ENCODE measurements around the gene DMPK.
"Not testable (repeated sequence)": the region's sequence is repeated elsewhere in the genome, so short reads cannot be mapped to it uniquely, and the experiment has no call there.

Gene DMPK

DNA sequence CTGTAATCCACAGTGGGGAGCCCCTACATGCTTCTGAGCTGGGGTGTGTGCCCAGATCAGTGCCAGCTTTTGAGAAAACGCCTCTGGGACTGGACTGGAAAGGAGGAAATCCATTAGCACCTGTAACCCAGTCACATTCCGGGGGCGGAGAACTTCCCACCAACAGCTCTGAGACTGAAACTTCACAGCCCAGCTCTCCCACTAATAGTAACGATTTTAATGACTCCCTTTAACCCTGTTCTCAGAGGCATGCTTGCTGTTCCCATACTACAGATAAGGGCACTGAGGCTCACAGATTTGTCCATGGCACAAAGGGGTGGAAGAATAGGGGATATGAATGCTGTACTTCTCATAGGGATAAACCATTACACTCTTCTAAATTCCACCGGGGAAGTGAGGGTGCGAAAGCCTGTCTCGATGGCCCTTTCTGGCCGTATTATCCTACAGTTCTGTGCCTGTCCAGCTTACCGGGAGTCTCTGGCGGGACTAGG lies 52.4 kb downstream of the DMPK start:
- DNase-seq (ENCODE audit: low read depth in 1 of 2, low spot score in 1 of 2) = no peak
- H3K27ac ChIP-seq (replicated peaks) = peak overlapping the region; percentile 73
- H3K27me3 ChIP-seq (ENCODE audit: insufficient read depth, poor library complexity, severe bottlenecking) = no peaks in the 10 kb centered on the region
- TF ChIP-seq POLR2AphosphoS5 (IDR thresholded peaks at IDR 0.05; ENCODE audit: low read depth) (no peak), CTCF (IDR thresholded peaks at IDR 0.05; ENCODE audit: insufficient read depth, low read length) (no peak), SPI1 (IDR thresholded peaks at IDR 0.05; ENCODE audit: borderline replicate concordance, low read depth) (no peak), GABPA (IDR thresholded peaks at IDR 0.05; ENCODE audit: low read depth) (no peak)
- TF ChIP-seq, protein P1, sequence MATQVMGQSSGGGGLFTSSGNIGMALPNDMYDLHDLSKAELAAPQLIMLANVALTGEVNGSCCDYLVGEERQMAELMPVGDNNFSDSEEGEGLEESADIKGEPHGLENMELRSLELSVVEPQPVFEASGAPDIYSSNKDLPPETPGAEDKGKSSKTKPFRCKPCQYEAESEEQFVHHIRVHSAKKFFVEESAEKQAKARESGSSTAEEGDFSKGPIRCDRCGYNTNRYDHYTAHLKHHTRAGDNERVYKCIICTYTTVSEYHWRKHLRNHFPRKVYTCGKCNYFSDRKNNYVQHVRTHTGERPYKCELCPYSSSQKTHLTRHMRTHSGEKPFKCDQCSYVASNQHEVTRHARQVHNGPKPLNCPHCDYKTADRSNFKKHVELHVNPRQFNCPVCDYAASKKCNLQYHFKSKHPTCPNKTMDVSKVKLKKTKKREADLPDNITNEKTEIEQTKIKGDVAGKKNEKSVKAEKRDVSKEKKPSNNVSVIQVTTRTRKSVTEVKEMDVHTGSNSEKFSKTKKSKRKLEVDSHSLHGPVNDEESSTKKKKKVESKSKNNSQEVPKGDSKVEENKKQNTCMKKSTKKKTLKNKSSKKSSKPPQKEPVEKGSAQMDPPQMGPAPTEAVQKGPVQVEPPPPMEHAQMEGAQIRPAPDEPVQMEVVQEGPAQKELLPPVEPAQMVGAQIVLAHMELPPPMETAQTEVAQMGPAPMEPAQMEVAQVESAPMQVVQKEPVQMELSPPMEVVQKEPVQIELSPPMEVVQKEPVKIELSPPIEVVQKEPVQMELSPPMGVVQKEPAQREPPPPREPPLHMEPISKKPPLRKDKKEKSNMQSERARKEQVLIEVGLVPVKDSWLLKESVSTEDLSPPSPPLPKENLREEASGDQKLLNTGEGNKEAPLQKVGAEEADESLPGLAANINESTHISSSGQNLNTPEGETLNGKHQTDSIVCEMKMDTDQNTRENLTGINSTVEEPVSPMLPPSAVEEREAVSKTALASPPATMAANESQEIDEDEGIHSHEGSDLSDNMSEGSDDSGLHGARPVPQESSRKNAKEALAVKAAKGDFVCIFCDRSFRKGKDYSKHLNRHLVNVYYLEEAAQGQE (IDR thresholded peaks at IDR 0.05; ENCODE audit: insufficient replicate concordance, low read depth) = no peak
- H3K4me3 ChIP-seq (replicated peaks; ENCODE audit: insufficient read depth, low read length) = peak overlapping the region; percentile 93

GRCh38 chr19:45728683-45729082 lies 53.6 kb downstream of the DMPK start:
- not testable (repeated sequence) for H3K4me3 ChIP-seq (replicated peaks; ENCODE audit: insufficient read depth, low read length); DNase-seq (ENCODE audit: low read depth in 1 of 2, low spot score in 1 of 2); H3K27me3 ChIP-seq (ENCODE audit: insufficient read depth, poor library complexity, severe bottlenecking); H3K27ac ChIP-seq (replicated peaks)

DNA sequence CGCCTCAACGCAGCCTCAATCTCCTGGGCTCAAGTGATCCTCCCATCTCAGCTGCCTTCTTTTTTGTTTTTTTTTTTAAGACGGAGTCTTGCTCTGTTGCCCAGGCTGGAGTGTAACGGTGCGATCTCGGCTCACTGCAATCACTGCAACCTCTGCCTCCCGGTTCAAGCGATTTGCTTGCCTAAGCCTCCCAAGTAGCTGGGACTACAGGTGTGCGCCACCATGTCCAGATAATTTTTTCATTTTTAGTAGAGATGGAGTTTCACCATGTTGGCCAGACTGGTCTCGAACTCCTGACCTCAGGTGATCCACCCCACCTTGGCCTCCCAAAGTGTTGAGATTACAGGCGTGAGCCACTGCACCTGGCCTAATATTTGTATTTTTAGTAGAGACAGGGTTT lies 62.2 kb downstream of the DMPK start:
- not testable (repeated sequence) for H3K27ac ChIP-seq (replicated peaks); DNase-seq (ENCODE audit: low read depth in 1 of 2, low spot score in 1 of 2); H3K27me3 ChIP-seq (ENCODE audit: insufficient read depth, poor library complexity, severe bottlenecking); H3K4me3 ChIP-seq (replicated peaks; ENCODE audit: insufficient read depth, low read length)
